ENCODE results near the gene RTL1.

Gene RTL1

DNA sequence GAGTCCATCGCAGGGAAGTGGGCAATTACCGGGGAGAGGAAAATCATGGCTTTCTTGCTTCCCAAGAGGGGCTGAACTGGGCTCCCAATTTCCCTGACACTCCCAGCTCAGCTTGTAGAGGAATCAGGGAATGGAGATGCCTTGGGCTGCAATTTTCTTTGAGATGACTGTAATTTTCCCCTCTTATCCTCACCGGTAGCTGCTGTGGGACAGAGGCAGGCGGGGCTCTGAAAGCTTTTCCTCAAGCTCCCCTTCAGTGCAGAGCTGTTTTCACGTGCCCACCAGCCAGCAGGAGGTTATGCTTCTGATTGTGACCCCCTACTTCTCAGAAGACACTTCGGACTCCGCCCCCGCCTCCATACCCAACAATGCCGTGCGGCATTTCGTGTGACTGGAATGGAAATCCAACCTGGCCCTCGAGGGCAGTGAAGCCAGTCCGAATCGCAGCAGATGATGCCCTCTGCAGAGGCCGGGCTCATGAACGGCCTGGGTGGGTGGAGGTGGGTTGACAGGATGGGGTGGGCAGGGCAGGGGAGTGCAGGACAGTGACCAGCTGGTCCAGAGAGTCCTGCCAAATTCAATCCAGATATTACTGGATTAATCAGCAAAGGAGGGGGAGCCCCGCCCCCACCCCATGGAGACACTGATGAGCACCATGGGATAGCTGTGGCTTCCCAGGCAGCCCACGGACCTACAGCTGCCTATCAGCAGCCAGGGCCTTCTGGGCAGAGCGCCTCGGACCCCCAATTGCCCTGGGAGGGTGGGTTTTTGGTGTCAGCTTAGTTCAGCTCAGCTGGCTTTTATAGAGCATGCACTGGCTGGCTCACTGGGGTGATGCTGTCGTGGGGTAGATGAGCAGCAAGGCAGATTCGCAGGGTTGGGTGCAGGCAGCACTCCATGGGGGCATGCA, 37.6 kb downstream of the RTL1 start:
- no peaks in the 10 kb centered on the region for H3K9me3 ChIP-seq (ENCODE audit: control insufficient read depth, insufficient read depth, low read length)
- H3K9me2 ChIP-seq (replicated peaks; ENCODE audit: control insufficient read depth, low read length): no peaks in the 10 kb centered on the region
- no peaks in the 10 kb centered on the region for H3K4me1 ChIP-seq (ENCODE audit: control insufficient read depth, low read length)
- no peaks in the 10 kb centered on the region for H3K79me2 ChIP-seq (ENCODE audit: control insufficient read depth, low read length)
- H4K20me1 ChIP-seq (ENCODE audit: control insufficient read depth, insufficient read depth, low read depth, low read length): no peaks in the 10 kb centered on the region
- no peaks in the 10 kb centered on the region for H3F3A ChIP-seq (ENCODE audit: control insufficient read depth, insufficient read depth)
- TF ChIP-seq, protein P1, sequence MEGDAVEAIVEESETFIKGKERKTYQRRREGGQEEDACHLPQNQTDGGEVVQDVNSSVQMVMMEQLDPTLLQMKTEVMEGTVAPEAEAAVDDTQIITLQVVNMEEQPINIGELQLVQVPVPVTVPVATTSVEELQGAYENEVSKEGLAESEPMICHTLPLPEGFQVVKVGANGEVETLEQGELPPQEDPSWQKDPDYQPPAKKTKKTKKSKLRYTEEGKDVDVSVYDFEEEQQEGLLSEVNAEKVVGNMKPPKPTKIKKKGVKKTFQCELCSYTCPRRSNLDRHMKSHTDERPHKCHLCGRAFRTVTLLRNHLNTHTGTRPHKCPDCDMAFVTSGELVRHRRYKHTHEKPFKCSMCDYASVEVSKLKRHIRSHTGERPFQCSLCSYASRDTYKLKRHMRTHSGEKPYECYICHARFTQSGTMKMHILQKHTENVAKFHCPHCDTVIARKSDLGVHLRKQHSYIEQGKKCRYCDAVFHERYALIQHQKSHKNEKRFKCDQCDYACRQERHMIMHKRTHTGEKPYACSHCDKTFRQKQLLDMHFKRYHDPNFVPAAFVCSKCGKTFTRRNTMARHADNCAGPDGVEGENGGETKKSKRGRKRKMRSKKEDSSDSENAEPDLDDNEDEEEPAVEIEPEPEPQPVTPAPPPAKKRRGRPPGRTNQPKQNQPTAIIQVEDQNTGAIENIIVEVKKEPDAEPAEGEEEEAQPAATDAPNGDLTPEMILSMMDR (IDR thresholded peaks at IDR 0.05; ENCODE audit: low read depth, low read length, poor library complexity, severe bottlenecking): no peak
- H3K4me3 ChIP-seq (ENCODE audit: low read length): no peak overlapping the region
- H3K4me2 ChIP-seq (ENCODE audit: low read length): no peak overlapping the region
- H3K27me3 ChIP-seq (ENCODE audit: control insufficient read depth, low read length): no peaks in the 10 kb centered on the region
- H3K36me3 ChIP-seq (ENCODE audit: control insufficient read depth, low read length): no peaks in the 10 kb centered on the region
- no peak overlapping the region for H3K27ac ChIP-seq (ENCODE audit: low read depth, low read length)

DNA sequence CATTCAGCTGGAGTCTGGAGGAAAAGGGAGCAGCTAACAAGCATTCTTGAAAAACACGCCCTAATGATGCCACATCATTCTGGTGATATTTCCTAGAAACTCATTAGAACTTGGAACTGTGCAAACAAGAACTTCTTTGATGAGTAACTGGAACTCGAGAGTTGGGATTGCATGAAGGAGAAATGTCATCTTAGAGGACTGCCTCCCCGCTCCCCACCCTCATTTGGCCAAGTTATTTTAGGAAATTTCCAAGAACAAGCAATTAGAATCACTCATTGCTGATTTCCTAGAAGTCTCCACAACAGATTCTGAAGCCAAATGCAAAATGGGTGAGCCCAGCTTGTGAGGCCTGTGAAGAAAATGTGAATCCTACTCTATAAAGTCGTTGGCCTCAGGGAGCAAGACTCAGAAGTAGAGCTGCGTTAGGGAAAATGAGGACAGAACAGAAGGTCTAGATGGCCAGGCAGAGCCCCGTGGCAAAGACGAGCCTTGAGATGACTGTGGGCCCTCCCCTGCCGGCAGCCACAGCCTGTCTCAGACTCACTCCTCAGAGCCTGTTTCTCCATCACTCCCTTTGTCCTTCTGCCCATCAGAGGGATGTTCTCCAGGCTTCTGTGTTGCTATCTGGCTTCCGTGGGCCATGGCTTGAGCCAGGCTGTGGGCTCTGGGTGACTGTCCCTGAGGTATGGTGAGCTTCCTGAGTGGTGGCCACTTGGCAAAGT, 38.4 kb downstream of the RTL1 start:
- H3K9me2 ChIP-seq (replicated peaks; ENCODE audit: control insufficient read depth, low read length): no peaks in the 10 kb centered on the region
- H3K79me2 ChIP-seq (ENCODE audit: control insufficient read depth, low read length): no peaks in the 10 kb centered on the region
- TF ChIP-seq, protein P1 (IDR thresholded peaks at IDR 0.05; ENCODE audit: low read depth, low read length, poor library complexity, severe bottlenecking): no peak
- no peak for TF ChIP-seq EZH2phosphoT487 (IDR thresholded peaks at IDR 0.05; ENCODE audit: borderline replicate concordance, low read length)
- H3K4me1 ChIP-seq (ENCODE audit: control insufficient read depth, low read length): no peaks in the 10 kb centered on the region
- H3K27ac ChIP-seq (ENCODE audit: low read depth, low read length): no peak overlapping the region
- no peaks in the 10 kb centered on the region for H3K27me3 ChIP-seq (ENCODE audit: control insufficient read depth, low read length)
- no peaks in the 10 kb centered on the region for H3K36me3 ChIP-seq (ENCODE audit: control insufficient read depth, low read length)
- no peak overlapping the region for H3K4me3 ChIP-seq (ENCODE audit: low read length)
- H3K9me3 ChIP-seq (ENCODE audit: control insufficient read depth, insufficient read depth, low read length): no peaks in the 10 kb centered on the region
- no peaks in the 10 kb centered on the region for H4K20me1 ChIP-seq (ENCODE audit: control insufficient read depth, insufficient read depth, low read depth, low read length)
- no peaks in the 10 kb centered on the region for H3F3A ChIP-seq (ENCODE audit: control insufficient read depth, insufficient read depth)
- no peak overlapping the region for H3K4me2 ChIP-seq (ENCODE audit: low read length)

DNA sequence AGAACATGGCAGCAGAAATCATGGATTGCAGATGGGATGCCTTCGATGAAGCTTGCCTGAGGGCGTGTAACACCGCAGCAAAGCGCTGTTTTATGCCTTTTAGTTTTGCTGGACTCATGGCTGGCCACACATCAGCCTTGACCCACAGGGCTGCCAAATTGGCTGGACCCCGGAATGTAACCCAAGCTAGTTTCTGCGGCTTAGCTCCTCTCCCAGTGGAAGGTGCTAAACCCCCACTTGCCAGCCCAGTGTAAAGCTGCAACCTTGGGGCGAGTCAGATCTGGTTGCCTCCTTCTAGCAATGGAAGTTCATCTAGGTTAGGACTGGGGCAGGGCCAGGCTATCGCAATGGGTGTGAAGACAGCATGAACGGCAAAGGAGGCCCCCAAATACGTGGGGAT, 39.3 kb downstream of the RTL1 start:
- H3K4me3 ChIP-seq (ENCODE audit: low read length): no peak overlapping the region
- H3K9me3 ChIP-seq (ENCODE audit: control insufficient read depth, insufficient read depth, low read length): no peaks in the 10 kb centered on the region
- no peaks in the 10 kb centered on the region for H3K27me3 ChIP-seq (ENCODE audit: control insufficient read depth, low read length)
- H3K4me2 ChIP-seq (ENCODE audit: low read length): no peak overlapping the region
- H3K4me1 ChIP-seq (ENCODE audit: control insufficient read depth, low read length): no peaks in the 10 kb centered on the region
- no peaks in the 10 kb centered on the region for H4K20me1 ChIP-seq (ENCODE audit: control insufficient read depth, insufficient read depth, low read depth, low read length)
- no peaks in the 10 kb centered on the region for H3K36me3 ChIP-seq (ENCODE audit: control insufficient read depth, low read length)
- H3K27ac ChIP-seq (ENCODE audit: low read depth, low read length): no peak overlapping the region
- H3K9me2 ChIP-seq (replicated peaks; ENCODE audit: control insufficient read depth, low read length): no peaks in the 10 kb centered on the region
- TF ChIP-seq, protein P1 (IDR thresholded peaks at IDR 0.05; ENCODE audit: low read depth, low read length, poor library complexity, severe bottlenecking): no peak
- no peak for TF ChIP-seq EZH2phosphoT487 (IDR thresholded peaks at IDR 0.05; ENCODE audit: borderline replicate concordance, low read length)
- no peaks in the 10 kb centered on the region for H3F3A ChIP-seq (ENCODE audit: control insufficient read depth, insufficient read depth)
- no peaks in the 10 kb centered on the region for H3K79me2 ChIP-seq (ENCODE audit: control insufficient read depth, low read length)

Data from DOHH2 (cell line).